Lower leg skin (tissue), 3 donors: Measurements from ENCODE around the gene PEX16.

ENCODE experiments used
- POLR2A ChIP-seq, 2 donors: fragments of 450-650 bp; IDR thresholded peaks; one replicate each; pipeline ENCODE4 v1.6.1; 2016 to 2017; ENCODE audit warnings: antibody characterized with exemption in 2 of 2, mild to moderate bottlenecking in 1 of 2, moderate library complexity in 1 of 2
- TF ChIP-seq, protein P1 (sequence below), 3 donors: fragments of 450-650 bp; IDR thresholded peaks; one replicate each; pipeline ENCODE4 v1.5.1; 2016; ENCODE audit warnings: antibody characterized with exemption in 3 of 3, mild to moderate bottlenecking in 3 of 3, moderate library complexity in 2 of 3

DNA sequence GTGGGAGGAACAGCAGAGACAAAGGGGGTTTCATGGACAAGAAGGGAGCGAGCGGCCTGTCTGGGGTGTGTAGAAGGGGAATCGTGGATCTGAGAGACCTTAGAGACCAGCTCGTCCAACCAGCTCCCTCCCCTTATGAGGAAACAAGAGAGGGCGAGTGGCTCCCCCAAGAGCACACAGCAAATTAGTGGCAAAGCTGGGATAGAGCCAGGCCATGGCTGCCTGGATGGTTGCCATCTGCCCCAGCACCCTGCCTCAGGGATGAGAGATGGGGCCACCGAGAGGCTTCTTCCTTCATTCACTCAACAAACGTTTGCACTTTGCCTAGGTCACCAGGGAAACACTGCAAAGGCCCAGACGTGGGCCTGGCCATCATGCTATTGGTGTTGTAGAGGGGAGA, 28.1 kb downstream of the PEX16 start:
- TF ChIP-seq, protein P1, sequence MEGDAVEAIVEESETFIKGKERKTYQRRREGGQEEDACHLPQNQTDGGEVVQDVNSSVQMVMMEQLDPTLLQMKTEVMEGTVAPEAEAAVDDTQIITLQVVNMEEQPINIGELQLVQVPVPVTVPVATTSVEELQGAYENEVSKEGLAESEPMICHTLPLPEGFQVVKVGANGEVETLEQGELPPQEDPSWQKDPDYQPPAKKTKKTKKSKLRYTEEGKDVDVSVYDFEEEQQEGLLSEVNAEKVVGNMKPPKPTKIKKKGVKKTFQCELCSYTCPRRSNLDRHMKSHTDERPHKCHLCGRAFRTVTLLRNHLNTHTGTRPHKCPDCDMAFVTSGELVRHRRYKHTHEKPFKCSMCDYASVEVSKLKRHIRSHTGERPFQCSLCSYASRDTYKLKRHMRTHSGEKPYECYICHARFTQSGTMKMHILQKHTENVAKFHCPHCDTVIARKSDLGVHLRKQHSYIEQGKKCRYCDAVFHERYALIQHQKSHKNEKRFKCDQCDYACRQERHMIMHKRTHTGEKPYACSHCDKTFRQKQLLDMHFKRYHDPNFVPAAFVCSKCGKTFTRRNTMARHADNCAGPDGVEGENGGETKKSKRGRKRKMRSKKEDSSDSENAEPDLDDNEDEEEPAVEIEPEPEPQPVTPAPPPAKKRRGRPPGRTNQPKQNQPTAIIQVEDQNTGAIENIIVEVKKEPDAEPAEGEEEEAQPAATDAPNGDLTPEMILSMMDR (IDR thresholded peaks at IDR 0.05) = no peak
- TF ChIP-seq POLR2A (IDR thresholded peaks at IDR 0.05) = no peak
